Epithelial cell of proximal tubule (primary cell): Measurements from ENCODE around the gene GGA2. TPM values are rescaled to one million over a fixed set of nuclear protein-coding genes. Genes with fewer than 3 reads are reported as not detected.

Experiments used
- DNase-seq: peaks from one replicate; pipeline ENCODE4 v3.0.0-alpha.2; 2011; ENCODE audit warnings: low read depth
- H3K4me3 ChIP-seq: 2 replicates; pipeline ENCODE4 v1.5.1; 2011; ENCODE audit warnings: low read depth, mild to moderate bottlenecking, low read length
- CTCF ChIP-seq: conservative IDR thresholded peaks from 2 replicates; pipeline ENCODE4 v1.5.1; 2012; ENCODE audit warnings: low read depth, mild to moderate bottlenecking, low read length
- total RNA-seq: library from RNA; depleted of rRNA; stranded (reverse); fragments of >200 nt; gene quantifications from 2 replicates; pipeline ENCODE4 v1.2.3, GENCODE V29; 2015

GGA2 gene
- total RNA-seq, 1 donor from 2014 or later = 30.8 TPM

- H3K4me3 ChIP-seq = no peak overlapping the region
- no peak for DNase-seq
- TF ChIP-seq CTCF = no peak
Observed at GRCh38 chr16:23414731-23415130, 95.6 kb downstream of the GGA2 start.

Other genes with a start within 250 kb of the GGA2 start
- 0.07 and 0.17 TPM in 2 replicates for gene SCNN1B, start 208.2 kb downstream of the GGA2 start, total RNA-seq
- 6.9 and 9.9 TPM in 2 replicates for gene COG7, start 57.3 kb downstream of the GGA2 start, total RNA-seq
- 39.7 and 41.6 TPM in 2 replicates for gene EARS2, start 46.9 kb upstream of the GGA2 start, total RNA-seq
- gene UBFD1, start 47.2 kb upstream of the GGA2 start, total RNA-seq = 90.1 and 125 TPM in 2 replicates
- gene NDUFAB1, start 85.8 kb upstream of the GGA2 start, total RNA-seq = 98.7 and 137 TPM in 2 replicates
- 8.5 and 13.4 TPM in 2 replicates for gene PALB2, start 130.8 kb upstream of the GGA2 start, total RNA-seq
- gene DCTN5, start 131.0 kb upstream of the GGA2 start, total RNA-seq = 32.6 and 36.8 TPM in 2 replicates
- 92.5 and 150 TPM in 2 replicates for gene PLK1, start 168.4 kb upstream of the GGA2 start, total RNA-seq
- gene ERN2, start 202.7 kb upstream of the GGA2 start, total RNA-seq = 0.35 and 0.58 TPM in 2 replicates
- gene CHP2, start 244.5 kb upstream of the GGA2 start, total RNA-seq = not detected in 2 replicates